ES-I3 (cell line): ENCODE measurements around the gene NT5C3A.

Experiments
- H3K36me3 ChIP-seq: 2 replicates; pipeline ENCODE4 v1.6.1; 2013; ENCODE audit warnings: mild to moderate bottlenecking, low read length, control low read depth, moderate library complexity; ENCODE audit not compliant: insufficient read depth
- H3K4me1 ChIP-seq: 2 replicates; pipeline ENCODE4 v1.6.1; 2013; ENCODE audit warnings: mild to moderate bottlenecking, control low read depth, low read length; ENCODE audit not compliant: insufficient read depth
- H3K9ac ChIP-seq: 2 replicates; pipeline ENCODE4 v1.6.1; 2013; ENCODE audit warnings: low read depth, mild to moderate bottlenecking, low read length, moderate library complexity
- H3K9me3 ChIP-seq: 2 replicates; pipeline ENCODE4 v1.6.1; 2013; ENCODE audit warnings: mild to moderate bottlenecking, low read length, moderate library complexity; ENCODE audit not compliant: control insufficient read depth, insufficient read depth

Gene NT5C3A

GRCh38 chr7:33062782-33063443, 337 bp upstream of the NT5C3A start:
- Histone ChIP-seq H3K36me3 (no peaks in the 10 kb centered on the region; the same call in 1 of the 2 replicates), H3K9ac (peak overlapping the region; percentile 88), H3K9me3 (no peaks in the 10 kb centered on the region; the same call in 1 of the 2 replicates), H3K4me1 (no peaks in the 10 kb centered on the region)

GRCh38 chr7:33061282-33061937, 1.2 kb downstream of the NT5C3A start:
- H3K4me1 ChIP-seq: no peaks in the 10 kb centered on the region
- no peaks in the 10 kb centered on the region for H3K9me3 ChIP-seq
- peak overlapping the region; percentile 88 for H3K9ac ChIP-seq
- H3K36me3 ChIP-seq: no peaks in the 10 kb centered on the region; the same call in 1 of the 2 replicates

GRCh38 chr7:33059635-33060034, 2.9 kb downstream of the NT5C3A start:
- Histone ChIP-seq H3K36me3 (no peaks in the 10 kb centered on the region; the same call in 1 of the 2 replicates), H3K9me3 (no peaks in the 10 kb centered on the region), H3K9ac (no peak overlapping the region), H3K4me1 (no peaks in the 10 kb centered on the region)

GRCh38 chr7:33055158-33055557, 7.4 kb downstream of the NT5C3A start:
- no peaks in the 10 kb centered on the region for H3K9me3 ChIP-seq
- H3K36me3 ChIP-seq: no peaks in the 10 kb centered on the region; the same call in 1 of the 2 replicates
- no peak overlapping the region for H3K9ac ChIP-seq
- no peaks in the 10 kb centered on the region for H3K4me1 ChIP-seq

- no peaks in the 10 kb centered on the region for H3K9me3 ChIP-seq
- H3K36me3 ChIP-seq: no peaks in the 10 kb centered on the region; the same call in 1 of the 2 replicates
- no peak overlapping the region for H3K9ac ChIP-seq
- no peaks in the 10 kb centered on the region for H3K4me1 ChIP-seq
Measured at GRCh38 chr7:33054261-33054964, 8.2 kb downstream of the NT5C3A start.

- Histone ChIP-seq H3K9ac (no peak overlapping the region), H3K9me3 (no peaks in the 10 kb centered on the region), H3K4me1 (no peaks in the 10 kb centered on the region), H3K36me3 (no peaks in the 10 kb centered on the region; the same call in 1 of the 2 replicates)
Measured at GRCh38 chr7:33053721-33054120, 8.9 kb downstream of the NT5C3A start.

GRCh38 chr7:33050535-33051318, 11.8 kb downstream of the NT5C3A start:
- no peaks in the 10 kb centered on the region for H3K36me3 ChIP-seq
- H3K9me3 ChIP-seq: no peaks in the 10 kb centered on the region
- H3K4me1 ChIP-seq: no peaks in the 10 kb centered on the region
- H3K9ac ChIP-seq: no peak overlapping the region

- Histone ChIP-seq H3K36me3 (no peaks in the 10 kb centered on the region), H3K4me1 (no peaks in the 10 kb centered on the region), H3K9ac (no peak overlapping the region), H3K9me3 (no peaks in the 10 kb centered on the region)
Measured at GRCh38 chr7:33048704-33049103, 13.9 kb downstream of the NT5C3A start.

GRCh38 chr7:33048257-33048656, 14.3 kb downstream of the NT5C3A start:
- Histone ChIP-seq H3K4me1 (no peaks in the 10 kb centered on the region), H3K9ac (no peak overlapping the region), H3K9me3 (no peaks in the 10 kb centered on the region), H3K36me3 (no peaks in the 10 kb centered on the region)

- Histone ChIP-seq H3K36me3 (no peaks in the 10 kb centered on the region), H3K9me3 (no peaks in the 10 kb centered on the region), H3K4me1 (no peaks in the 10 kb centered on the region), H3K9ac (no peak overlapping the region)
Measured at GRCh38 chr7:33044986-33045385, 17.6 kb downstream of the NT5C3A start.

- H3K9ac ChIP-seq: no peak overlapping the region
- no peaks in the 10 kb centered on the region for H3K9me3 ChIP-seq
- H3K36me3 ChIP-seq: no peaks in the 10 kb centered on the region
- H3K4me1 ChIP-seq: no peaks in the 10 kb centered on the region
Measured at GRCh38 chr7:33044401-33044718, 18.2 kb downstream of the NT5C3A start.

- Histone ChIP-seq H3K4me1 (no peaks in the 10 kb centered on the region), H3K36me3 (no peaks in the 10 kb centered on the region), H3K9me3 (no peaks in the 10 kb centered on the region), H3K9ac (no peak overlapping the region)
Measured at GRCh38 chr7:33043501-33044400, 18.8 kb downstream of the NT5C3A start.

GRCh38 chr7:33041631-33042428, 20.7 kb downstream of the NT5C3A start:
- H3K4me1 ChIP-seq: no peaks in the 10 kb centered on the region
- H3K9me3 ChIP-seq: no peaks in the 10 kb centered on the region
- no peak overlapping the region for H3K9ac ChIP-seq
- H3K36me3 ChIP-seq: no peaks in the 10 kb centered on the region
